ENCODE measurements around the gene FGF8. TPM values are rescaled to one million over a fixed set of nuclear protein-coding genes. Genes with fewer than 3 reads are reported as not detected.

Gene FGF8, protein sequence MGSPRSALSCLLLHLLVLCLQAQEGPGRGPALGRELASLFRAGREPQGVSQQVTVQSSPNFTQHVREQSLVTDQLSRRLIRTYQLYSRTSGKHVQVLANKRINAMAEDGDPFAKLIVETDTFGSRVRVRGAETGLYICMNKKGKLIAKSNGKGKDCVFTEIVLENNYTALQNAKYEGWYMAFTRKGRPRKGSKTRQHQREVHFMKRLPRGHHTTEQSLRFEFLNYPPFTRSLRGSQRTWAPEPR
- polyA plus RNA-seq, result not detected

DNA sequence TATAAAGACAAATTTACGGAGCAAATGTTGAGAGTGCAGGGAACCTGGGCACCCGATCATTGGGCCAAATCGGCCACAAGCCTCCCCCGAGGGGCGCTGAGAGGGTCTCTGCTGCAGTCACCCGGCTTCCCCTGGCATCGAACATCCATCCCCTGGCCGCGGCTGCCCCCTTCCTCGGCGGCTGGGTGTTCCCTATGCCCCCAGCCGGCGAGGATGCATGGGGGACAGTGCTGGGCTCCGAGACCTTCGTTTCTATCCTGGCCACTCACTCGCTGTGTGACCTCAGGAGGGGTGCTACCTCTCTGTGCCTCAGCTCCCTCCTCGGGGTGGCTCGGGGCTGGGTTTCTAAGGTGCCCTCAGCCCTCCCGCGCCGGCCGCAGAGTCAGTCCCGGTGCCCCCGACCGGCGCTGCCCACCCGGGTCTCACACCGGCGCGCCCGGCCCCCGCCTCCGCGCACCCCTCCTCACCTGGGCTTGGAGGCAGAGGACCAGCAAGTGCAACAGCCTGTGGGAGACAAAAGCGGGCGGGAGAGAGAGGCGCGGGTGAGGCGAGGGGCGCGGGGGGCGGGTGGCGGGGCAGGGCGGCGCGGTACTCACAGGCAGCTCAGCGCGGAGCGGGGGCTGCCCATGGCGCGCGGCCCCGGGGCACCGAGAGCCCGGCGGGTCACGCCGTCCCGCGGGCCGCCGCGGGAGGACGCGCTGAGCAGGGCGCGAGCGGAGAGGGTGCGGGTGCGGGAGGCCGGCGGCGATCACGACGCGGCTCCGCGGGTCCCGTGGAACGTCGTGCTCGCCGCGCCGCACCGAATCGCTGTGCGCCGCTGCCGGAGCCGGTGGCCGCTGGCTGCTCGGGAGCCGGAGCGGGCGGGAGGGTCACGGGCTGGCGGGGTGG lies at the start of gene FGF8:
Gene FGF8 (minus strand): TSS at position 842 of the 888 bp plus-strand sequence. CDS start 214 bp downstream, at position 628.
- Histone ChIP-seq H3K27me3 (ENCODE audit: control insufficient read depth in 1 of 2, insufficient read depth in 2 of 2, low read length in 2 of 2) (peaks cover 0 to 34% of the 10 kb centered on the region in 2 donors), H3K4me3 (ENCODE audit: low read depth in 1 of 2, low read length in 2 of 2) (peak within 1 kb of the TSS in 1 of 2 donors; percentile 40), H3K36me3 (ENCODE audit: control insufficient read depth in 2 of 2, insufficient read depth in 2 of 2, low read length in 1 of 2) (no peaks in the 10 kb centered on the region), H3K9me3 (ENCODE audit: control insufficient read depth in 2 of 2, insufficient read depth in 1 of 2, low read depth in 1 of 2, low read length in 1 of 2) (no peaks in the 10 kb centered on the region), H3K4me1 (ENCODE audit: control insufficient read depth in 2 of 2, insufficient read depth in 2 of 2, low read length in 1 of 2) (peaks cover 9 to 13% of the 10 kb centered on the region in 2 donors), H3K27ac (ENCODE audit: low read depth in 2 of 2, low read length in 1 of 2) (no peak within 1 kb of the TSS)
- 2 to 5% methylated on average over 41 to 98 of the region's 98 CpGs for WGBS, 2 donors

DNA sequence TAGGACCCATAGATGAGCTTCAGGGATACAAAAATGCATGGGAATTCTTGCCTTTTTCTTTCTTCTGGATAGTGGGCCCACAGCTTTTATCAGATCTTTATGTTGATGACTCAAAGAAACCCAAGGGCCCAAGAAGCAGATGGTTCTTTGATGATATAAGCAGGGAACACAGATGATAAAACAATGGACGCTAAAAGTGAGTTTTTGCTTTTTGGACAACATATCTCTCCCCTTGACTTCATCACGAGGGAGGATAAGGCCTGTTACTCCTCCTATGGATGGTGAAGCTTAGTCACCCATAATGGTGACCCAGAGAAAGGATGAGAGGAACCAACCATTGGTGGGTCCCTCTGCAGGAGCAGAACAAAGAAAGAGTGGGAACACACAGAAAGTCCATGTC lies 48.8 kb upstream of the FGF8 start:
- Histone ChIP-seq H3K27me3 (ENCODE audit: control insufficient read depth in 1 of 2, insufficient read depth in 2 of 2, low read length in 2 of 2) (no peaks in the 10 kb centered on the region), H3K9me3 (ENCODE audit: control insufficient read depth in 2 of 2, insufficient read depth in 1 of 2, low read depth in 1 of 2, low read length in 1 of 2) (no peaks in the 10 kb centered on the region), H3K4me3 (ENCODE audit: low read depth in 1 of 2, low read length in 2 of 2) (no peak overlapping the region), H3K27ac (ENCODE audit: low read depth in 2 of 2, low read length in 1 of 2) (no peak overlapping the region), H3K36me3 (ENCODE audit: control insufficient read depth in 2 of 2, insufficient read depth in 2 of 2, low read length in 1 of 2) (no peaks in the 10 kb centered on the region), H3K4me1 (ENCODE audit: control insufficient read depth in 2 of 2, insufficient read depth in 2 of 2, low read length in 1 of 2) (peaks cover 0 to under 1% of the 10 kb centered on the region in 2 donors)
- WGBS, 2 donors, result 84 to 91% methylated on average over 2 of the region's 2 CpGs

- Histone ChIP-seq H3K27me3 (ENCODE audit: control insufficient read depth in 1 of 2, insufficient read depth in 2 of 2, low read length in 2 of 2) (no peaks in the 10 kb centered on the region), H3K9me3 (ENCODE audit: control insufficient read depth in 2 of 2, insufficient read depth in 1 of 2, low read depth in 1 of 2, low read length in 1 of 2) (no peaks in the 10 kb centered on the region), H3K4me3 (ENCODE audit: low read depth in 1 of 2, low read length in 2 of 2) (peak overlapping the region; percentile 34 to 53), H3K27ac (ENCODE audit: low read depth in 2 of 2, low read length in 1 of 2) (peak overlapping the region; percentile 94 to 95), H3K36me3 (ENCODE audit: control insufficient read depth in 2 of 2, insufficient read depth in 2 of 2, low read length in 1 of 2) (no peaks in the 10 kb centered on the region), H3K4me1 (ENCODE audit: control insufficient read depth in 2 of 2, insufficient read depth in 2 of 2, low read length in 1 of 2) (no peaks in the 10 kb centered on the region)
- WGBS, 2 donors, result 20 to 23% methylated on average over 14 of the region's 14 CpGs
Measured at GRCh38 chr10:101818872-101819633, 43.1 kb upstream of the FGF8 start.

- H3K36me3 ChIP-seq (ENCODE audit: control insufficient read depth in 2 of 2, insufficient read depth in 2 of 2, low read length in 1 of 2), result no peaks in the 10 kb centered on the region
- H3K9me3 ChIP-seq (ENCODE audit: control insufficient read depth in 2 of 2, insufficient read depth in 1 of 2, low read depth in 1 of 2, low read length in 1 of 2), result no peaks in the 10 kb centered on the region
- H3K4me3 ChIP-seq (ENCODE audit: low read depth in 1 of 2, low read length in 2 of 2), result peak within 1 kb of the TSS; percentile 85 to 90
- H3K27ac ChIP-seq (ENCODE audit: low read depth in 2 of 2, low read length in 1 of 2), result peak within 1 kb of the TSS; percentile 95 to 96
- no peaks in the 10 kb centered on the region for H3K27me3 ChIP-seq (ENCODE audit: control insufficient read depth in 1 of 2, insufficient read depth in 2 of 2, low read length in 2 of 2)
- H3K4me1 ChIP-seq (ENCODE audit: control insufficient read depth in 2 of 2, insufficient read depth in 2 of 2, low read length in 1 of 2), result no peaks in the 10 kb centered on the region
- WGBS, 2 donors, result 0% methylated on average over 43 to 47 of the region's 47 CpGs
Measured at GRCh38 chr10:101818119-101818871, 42.4 kb upstream of the FGF8 start, which contains the start of gene OGA. Gene OGA (minus strand): TSS chr10:101818444. CDS start chr10:101818022, 422 bp downstream.

- Histone ChIP-seq H3K4me3 (ENCODE audit: low read depth in 1 of 2, low read length in 2 of 2) (peak overlapping the region; percentile 85 to 90), H3K4me1 (ENCODE audit: control insufficient read depth in 2 of 2, insufficient read depth in 2 of 2, low read length in 1 of 2) (no peaks in the 10 kb centered on the region), H3K27me3 (ENCODE audit: control insufficient read depth in 1 of 2, insufficient read depth in 2 of 2, low read length in 2 of 2) (no peaks in the 10 kb centered on the region), H3K36me3 (ENCODE audit: control insufficient read depth in 2 of 2, insufficient read depth in 2 of 2, low read length in 1 of 2) (peaks cover under 1 to 2% of the 10 kb centered on the region in 2 donors), H3K27ac (ENCODE audit: low read depth in 2 of 2, low read length in 1 of 2) (peak overlapping the region; percentile 95 to 96), H3K9me3 (ENCODE audit: control insufficient read depth in 2 of 2, insufficient read depth in 1 of 2, low read depth in 1 of 2, low read length in 1 of 2) (no peaks in the 10 kb centered on the region)
- 0% methylated on average over 42 to 44 of the region's 44 CpGs for WGBS, 2 donors
Measured at GRCh38 chr10:101817337-101818118, 41.6 kb upstream of the FGF8 start.

GRCh38 chr10:101816913-101817336 lies 41.0 kb upstream of the FGF8 start:
- Histone ChIP-seq H3K9me3 (ENCODE audit: control insufficient read depth in 2 of 2, insufficient read depth in 1 of 2, low read depth in 1 of 2, low read length in 1 of 2) (no peaks in the 10 kb centered on the region), H3K36me3 (ENCODE audit: control insufficient read depth in 2 of 2, insufficient read depth in 2 of 2, low read length in 1 of 2) (peaks cover 2 to 4% of the 10 kb centered on the region in 2 donors)

DNA sequence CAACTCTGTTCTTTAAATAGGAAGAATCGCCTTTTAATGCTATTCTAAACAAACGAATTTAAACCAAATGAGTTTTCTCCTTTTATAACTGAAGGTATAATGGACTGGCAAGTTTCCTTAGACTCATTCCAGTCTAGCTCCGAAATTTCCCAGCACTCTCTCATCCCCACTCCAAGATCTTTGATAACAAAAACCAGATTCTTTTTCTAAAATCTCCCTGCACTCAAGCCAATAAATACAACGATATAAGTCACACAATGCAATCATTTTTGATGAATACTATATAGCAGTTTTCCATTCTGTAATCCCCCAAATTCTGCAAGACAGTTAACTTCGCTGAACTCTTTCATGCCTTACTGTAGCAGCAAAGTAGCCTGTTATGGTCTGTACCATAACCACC lies 40.5 kb upstream of the FGF8 start:
- H3K4me1 ChIP-seq (ENCODE audit: control insufficient read depth in 2 of 2, insufficient read depth in 2 of 2, low read length in 1 of 2), result no peaks in the 10 kb centered on the region
- no peaks in the 10 kb centered on the region for H3K27me3 ChIP-seq (ENCODE audit: control insufficient read depth in 1 of 2, insufficient read depth in 2 of 2, low read length in 2 of 2)
- H3K9me3 ChIP-seq (ENCODE audit: control insufficient read depth in 2 of 2, insufficient read depth in 1 of 2, low read depth in 1 of 2, low read length in 1 of 2), result no peaks in the 10 kb centered on the region
- H3K4me3 ChIP-seq (ENCODE audit: low read depth in 1 of 2, low read length in 2 of 2), result peak overlapping the region; percentile 53 to 90
- 1 to 2% methylated on average over 5 of the region's 5 CpGs for WGBS, 2 donors
- peaks cover 2 to 4% of the 10 kb centered on the region in 2 donors for H3K36me3 ChIP-seq (ENCODE audit: control insufficient read depth in 2 of 2, insufficient read depth in 2 of 2, low read length in 1 of 2)
- H3K27ac ChIP-seq (ENCODE audit: low read depth in 2 of 2, low read length in 1 of 2), result no peak overlapping the region

More at GRCh38 chr10:101816913-101817336, 41.0 kb upstream of the FGF8 start:
- peak overlapping the region; percentile 95 to 96 for H3K27ac ChIP-seq (ENCODE audit: low read depth in 2 of 2, low read length in 1 of 2)
- 0% methylated on average over 14 of the region's 14 CpGs for WGBS, 2 donors
- no peaks in the 10 kb centered on the region for H3K27me3 ChIP-seq (ENCODE audit: control insufficient read depth in 1 of 2, insufficient read depth in 2 of 2, low read length in 2 of 2)
- peak overlapping the region; percentile 85 to 90 for H3K4me3 ChIP-seq (ENCODE audit: low read depth in 1 of 2, low read length in 2 of 2)
- H3K4me1 ChIP-seq (ENCODE audit: control insufficient read depth in 2 of 2, insufficient read depth in 2 of 2, low read length in 1 of 2), result no peaks in the 10 kb centered on the region

GRCh38 chr10:101814466-101815071 lies 38.7 kb upstream of the FGF8 start:
- H3K9me3 ChIP-seq (ENCODE audit: control insufficient read depth in 2 of 2, insufficient read depth in 1 of 2, low read depth in 1 of 2, low read length in 1 of 2), result no peaks in the 10 kb centered on the region
- peaks cover 2 to 4% of the 10 kb centered on the region in 2 donors for H3K36me3 ChIP-seq (ENCODE audit: control insufficient read depth in 2 of 2, insufficient read depth in 2 of 2, low read length in 1 of 2)
- no peak overlapping the region for H3K27ac ChIP-seq (ENCODE audit: low read depth in 2 of 2, low read length in 1 of 2)
- WGBS, 2 donors, result 72 to 75% methylated on average over 8 of the region's 8 CpGs
- H3K4me1 ChIP-seq (ENCODE audit: control insufficient read depth in 2 of 2, insufficient read depth in 2 of 2, low read length in 1 of 2), result no peaks in the 10 kb centered on the region
- H3K27me3 ChIP-seq (ENCODE audit: control insufficient read depth in 1 of 2, insufficient read depth in 2 of 2, low read length in 2 of 2), result no peaks in the 10 kb centered on the region
- peak overlapping the region in 1 of 2 donors; percentile 90 for H3K4me3 ChIP-seq (ENCODE audit: low read depth in 1 of 2, low read length in 2 of 2)
